Adipocyte (in vitro differentiated cells): ENCODE measurements around the gene PELI3.

ENCODE experiments used
- DNase-seq: peaks from one replicate; pipeline ENCODE4 v3.0.0-alpha.2; 2015; ENCODE audit warnings: low read depth
- H3K27me3 ChIP-seq: replicated peaks from 2 replicates; pipeline ENCODE4 v1.7.0; 2013; ENCODE audit warnings: mild to moderate bottlenecking, low read length, moderate library complexity; ENCODE audit not compliant: control insufficient read depth, insufficient read depth
- H3K36me3 ChIP-seq: 2 replicates; pipeline ENCODE4 v1.7.0; 2013; ENCODE audit warnings: low read length, mild to moderate bottlenecking, moderate library complexity; ENCODE audit not compliant: control insufficient read depth, insufficient read depth, severe bottlenecking
- H3K4me1 ChIP-seq: 2 replicates; pipeline ENCODE4 v1.7.0; 2013; ENCODE audit warnings: mild to moderate bottlenecking, low read length, moderate library complexity; ENCODE audit not compliant: control insufficient read depth, insufficient read depth
- H3K4me3 ChIP-seq: 2 replicates; pipeline ENCODE4 v1.7.0; 2013; ENCODE audit warnings: mild to moderate bottlenecking, low read length, moderate library complexity
- H3K9ac ChIP-seq: 2 replicates; pipeline ENCODE4 v1.7.0; 2013; ENCODE audit warnings: mild to moderate bottlenecking, low read length, moderate library complexity
- H3K9me3 ChIP-seq: 2 replicates; pipeline ENCODE4 v1.7.0; 2013; ENCODE audit warnings: mild to moderate bottlenecking, low read length, moderate library complexity; ENCODE audit not compliant: control insufficient read depth

The PELI3 gene

DNA sequence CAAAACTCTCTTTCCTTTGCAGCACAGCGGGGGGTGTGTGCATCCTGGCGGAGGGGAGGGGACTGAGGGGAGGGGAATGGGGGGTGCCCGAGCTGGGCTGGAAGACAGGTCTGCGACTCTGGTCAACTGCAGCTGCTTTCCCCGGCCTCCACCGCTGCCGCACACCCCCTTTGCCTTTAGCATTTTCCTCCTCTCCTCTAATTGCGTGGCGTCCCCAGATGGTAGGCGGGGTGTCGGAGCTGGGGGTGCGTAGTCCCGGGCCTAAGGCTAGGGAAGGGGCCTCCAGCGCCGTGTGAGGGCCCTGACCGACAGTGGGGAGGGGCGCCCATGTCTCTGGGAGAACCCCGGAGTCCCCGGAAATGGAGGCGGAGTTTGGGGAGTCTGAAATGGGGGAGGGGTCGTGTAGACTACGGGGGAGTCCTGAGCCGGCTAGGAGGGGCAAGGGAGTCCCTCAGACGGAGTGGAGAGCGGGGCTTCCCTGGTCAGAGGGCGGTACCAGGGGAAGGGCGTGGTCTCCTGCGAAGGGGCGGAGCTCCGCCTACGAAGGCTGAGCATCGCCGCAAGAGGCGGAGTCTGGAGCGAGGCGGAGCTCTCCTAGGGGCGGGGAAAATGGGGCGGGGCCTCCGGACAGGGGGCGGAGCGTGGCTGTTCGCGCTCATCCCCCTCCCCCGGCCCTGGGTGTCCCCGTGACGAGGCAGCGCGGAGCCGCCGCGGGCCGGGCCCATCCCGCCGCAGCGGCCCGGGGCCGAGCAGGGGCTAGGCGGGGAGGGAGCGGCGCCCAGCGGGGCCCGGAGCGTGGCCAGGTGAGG lies at the start of gene PELI3:
PELI3 (plus strand) TSS at position 681 of the 809 bp plus-strand sequence. CDS start 1,224 bp downstream, outside the sequence.
- Histone ChIP-seq H3K4me1 (peaks cover 9% of the 10 kb centered on the region), H3K9ac (peak within 1 kb of the TSS; percentile 84), H3K27me3 (no peaks in the 10 kb centered on the region), H3K36me3 (no peaks in the 10 kb centered on the region), H3K9me3 (no peaks in the 10 kb centered on the region), H3K4me3 (peak within 1 kb of the TSS; percentile 85)
- DNase-seq = peak; percentile 98

GRCh38 chr11:66417000-66417399 lies 49.7 kb upstream of the PELI3 start:
- no peak for DNase-seq

GRCh38 chr11:66418168-66418985 lies 48.3 kb upstream of the PELI3 start:
- no peaks in the 10 kb centered on the region for H3K9me3 ChIP-seq
- peak overlapping the region; percentile 55 for H3K4me3 ChIP-seq
- peak; percentile 96 for DNase-seq
- no peak overlapping the region for H3K9ac ChIP-seq
- H3K36me3 ChIP-seq = no peaks in the 10 kb centered on the region
- peaks cover 40% of the 10 kb centered on the region for H3K4me1 ChIP-seq
- H3K27me3 ChIP-seq = peaks cover 10% of the 10 kb centered on the region

More at GRCh38 chr11:66417000-66417399, 49.7 kb upstream of the PELI3 start:
- H3K9me3 ChIP-seq = no peaks in the 10 kb centered on the region
- H3K4me3 ChIP-seq = no peak overlapping the region
- no peaks in the 10 kb centered on the region for H3K36me3 ChIP-seq
- peaks cover 10% of the 10 kb centered on the region for H3K27me3 ChIP-seq
- peaks cover 40% of the 10 kb centered on the region for H3K4me1 ChIP-seq
- H3K9ac ChIP-seq = no peak overlapping the region

DNA sequence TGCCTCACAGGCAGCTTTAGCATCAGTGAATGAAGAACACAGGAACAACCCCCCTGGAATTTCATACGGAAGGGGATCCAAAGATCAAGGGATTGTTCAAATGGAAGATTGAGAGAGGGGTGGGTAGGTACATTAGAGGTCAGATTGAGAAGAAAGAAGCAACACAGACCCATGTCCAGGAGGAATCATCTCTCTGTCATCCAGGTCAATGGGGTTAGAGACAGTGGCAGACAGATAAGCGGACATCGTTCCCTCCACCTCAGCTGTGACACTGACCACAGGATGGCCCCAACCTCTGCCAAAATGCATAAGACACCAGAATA lies 47.8 kb upstream of the PELI3 start:
- DNase-seq = no peak
- no peak overlapping the region for H3K4me3 ChIP-seq

GRCh38 chr11:66419825-66420224 lies 46.9 kb upstream of the PELI3 start:
- peaks cover 10% of the 10 kb centered on the region for H3K27me3 ChIP-seq
- H3K9me3 ChIP-seq = no peaks in the 10 kb centered on the region
- peaks cover 32% of the 10 kb centered on the region for H3K4me1 ChIP-seq
- H3K4me3 ChIP-seq = no peak overlapping the region
- H3K9ac ChIP-seq = no peak overlapping the region
- no peak for DNase-seq
- H3K36me3 ChIP-seq = no peaks in the 10 kb centered on the region

More for the DNA sequence above, 47.8 kb upstream of the PELI3 start:
- peaks cover 10% of the 10 kb centered on the region for H3K27me3 ChIP-seq
- H3K9ac ChIP-seq = no peak overlapping the region
- no peaks in the 10 kb centered on the region for H3K36me3 ChIP-seq
- H3K9me3 ChIP-seq = no peaks in the 10 kb centered on the region
- peaks cover 39% of the 10 kb centered on the region for H3K4me1 ChIP-seq

DNA sequence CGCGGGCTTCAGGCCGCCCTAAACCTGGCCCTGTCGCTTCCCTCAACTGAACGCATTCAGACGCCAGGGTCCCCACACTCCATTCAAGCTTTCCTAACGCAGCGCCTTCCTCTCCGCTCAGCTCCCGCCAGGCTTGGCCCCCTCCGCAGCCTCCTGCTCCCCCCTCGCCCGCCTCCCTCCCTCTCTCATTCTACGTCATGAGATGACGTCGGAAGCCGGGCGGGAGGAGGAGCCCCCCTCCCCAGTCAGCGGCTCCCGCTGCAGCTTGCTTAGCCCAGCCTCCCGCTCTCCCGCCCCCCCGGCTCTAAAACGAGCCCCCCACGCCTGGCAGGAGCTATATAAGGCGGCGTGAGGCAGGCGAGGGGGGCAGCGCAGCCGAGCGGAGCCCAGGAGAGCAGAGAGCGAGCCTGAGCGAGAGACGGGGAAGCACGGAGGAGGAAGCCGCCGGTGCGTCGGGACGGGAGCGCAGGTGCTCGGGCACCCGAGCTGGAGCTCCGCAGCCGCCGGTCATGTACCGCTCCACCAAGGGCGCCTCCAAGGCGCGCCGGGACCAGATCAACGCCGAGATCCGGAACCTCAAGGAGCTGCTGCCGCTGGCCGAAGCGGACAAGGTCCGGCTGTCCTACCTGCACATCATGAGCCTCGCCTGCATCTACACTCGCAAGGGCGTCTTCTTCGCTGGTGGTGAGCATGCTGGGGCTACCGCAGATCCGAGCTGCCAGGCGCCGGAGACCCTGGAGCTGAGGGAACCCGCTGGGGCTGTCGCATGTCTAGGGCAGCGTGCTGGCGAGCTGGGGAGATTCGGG lies 45.8 kb upstream of the PELI3 start, which contains the start of gene NPAS4:
NPAS4 (plus strand) TSS at position 365 of the 806 bp plus-strand sequence; CDS start at position 510, 145 bp downstream.
- peaks cover 10% of the 10 kb centered on the region for H3K27me3 ChIP-seq
- H3K9ac ChIP-seq = no peak within 1 kb of the TSS
- H3K4me1 ChIP-seq = peaks cover 32% of the 10 kb centered on the region
- no peak within 1 kb of the TSS for H3K4me3 ChIP-seq
- no peaks in the 10 kb centered on the region for H3K36me3 ChIP-seq
- no peaks in the 10 kb centered on the region for H3K9me3 ChIP-seq
- DNase-seq = no peak

GRCh38 chr11:66421492-66422205 lies 45.1 kb upstream of the PELI3 start:
- DNase-seq = peak; percentile 96
- no peaks in the 10 kb centered on the region for H3K36me3 ChIP-seq
- no peaks in the 10 kb centered on the region for H3K9me3 ChIP-seq
- no peak overlapping the region for H3K9ac ChIP-seq
- peaks cover 30% of the 10 kb centered on the region for H3K4me1 ChIP-seq
- H3K4me3 ChIP-seq = no peak overlapping the region
- H3K27me3 ChIP-seq = peaks cover 10% of the 10 kb centered on the region

- no peaks in the 10 kb centered on the region for H3K27me3 ChIP-seq
- no peaks in the 10 kb centered on the region for H3K36me3 ChIP-seq
- no peak overlapping the region for H3K9ac ChIP-seq
- H3K4me1 ChIP-seq = peaks cover 1% of the 10 kb centered on the region
- no peak for DNase-seq
- no peak overlapping the region for H3K4me3 ChIP-seq
- H3K9me3 ChIP-seq = no peaks in the 10 kb centered on the region
Measured at GRCh38 chr11:66426314-66426713, 40.4 kb upstream of the PELI3 start.

DNA sequence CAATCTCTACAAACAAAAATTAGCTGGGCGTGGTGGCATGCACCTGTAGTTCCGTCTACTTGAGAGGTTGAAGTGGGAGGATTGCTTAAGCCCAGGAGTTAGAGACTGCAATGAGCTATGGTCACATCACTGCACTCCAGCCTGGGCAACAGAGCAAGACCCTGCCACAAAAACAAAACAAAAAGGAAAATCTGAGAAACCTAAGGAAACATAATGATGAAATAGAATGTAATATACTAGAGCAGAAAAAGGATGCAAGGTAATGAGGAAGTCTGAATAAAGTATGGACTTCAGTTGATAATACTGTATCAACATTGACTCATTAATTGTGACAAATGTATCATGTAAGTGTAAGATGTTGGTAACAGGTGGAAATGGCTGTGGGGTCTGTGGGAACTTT lies 37.8 kb upstream of the PELI3 start:
- no peak for DNase-seq
- Histone ChIP-seq H3K9ac (no peak overlapping the region), H3K4me3 (no peak overlapping the region), H3K4me1 (no peaks in the 10 kb centered on the region), H3K9me3 (no peaks in the 10 kb centered on the region), H3K27me3 (no peaks in the 10 kb centered on the region), H3K36me3 (no peaks in the 10 kb centered on the region)

- Histone ChIP-seq H3K4me3 (no peak overlapping the region), H3K36me3 (peaks cover 3% of the 10 kb centered on the region), H3K4me1 (no peaks in the 10 kb centered on the region), H3K9me3 (no peaks in the 10 kb centered on the region), H3K9ac (no peak overlapping the region), H3K27me3 (no peaks in the 10 kb centered on the region)
- peak; percentile 93 for DNase-seq
Measured at GRCh38 chr11:66429983-66430602, 36.6 kb upstream of the PELI3 start.
